Uterus (tissue), 4 donors: ENCODE data around the gene DMD. TPM values are rescaled to one million over a fixed set of nuclear protein-coding genes. Genes with fewer than 3 reads are reported as not detected.

Experiments used
- DNase-seq, 2 donors: peaks; one replicate each; pipeline ENCODE4 v3.0.0-alpha.2; 2019 to 2020
- H3K27ac ChIP-seq, 2 donors: fragments of 200-600 bp; sonication (generic); 1 replicate in 1 of 2; 2 replicates in 1 of 2; pipeline ENCODE4 v1.5.1; 2016 to 2018
- H3K27me3 ChIP-seq, 2 donors: fragments of 200-600 bp; sonication (generic); one replicate each; pipeline ENCODE4 v1.5.1; 2018 to 2019; ENCODE audit warnings: control low read depth in 1 of 2
- H3K36me3 ChIP-seq, 2 donors: fragments of 200-600 bp; sonication (generic); one replicate each; pipeline ENCODE4 v1.5.1; 2019; ENCODE audit warnings: control low read depth in 1 of 2
- H3K4me1 ChIP-seq, 2 donors: fragments of 200-600 bp; sonication (generic); one replicate each; pipeline ENCODE4 v1.5.1; 2018 to 2019; ENCODE audit warnings: control low read depth in 1 of 2
- H3K4me3 ChIP-seq, 2 donors: fragments of 200-600 bp; sonication (generic); 1 replicate in 1 of 2; 2 replicates in 1 of 2; pipeline ENCODE4 v1.5.1; 2018 to 2019; ENCODE audit warnings: mild to moderate bottlenecking in 1 of 2
- H3K9me3 ChIP-seq, 2 donors: fragments of 200-600 bp; sonication (generic); one replicate each; pipeline ENCODE4 v1.5.1; 2019; ENCODE audit warnings: control low read depth in 1 of 2
- CTCF ChIP-seq, 4 experiments: fragments of 200-600 bp in 2 of 4; fragments of 450-650 bp in 2 of 4; sonication (generic) in 2 of 4; IDR thresholded peaks; one replicate each; pipeline ENCODE4 v1.5.1; 2016 to 2019; ENCODE audit warnings: antibody characterized with exemption in 4 of 4, mild to moderate bottlenecking in 2 of 4, moderate library complexity in 1 of 4
- POLR2A ChIP-seq, 2 donors: fragments of 450-650 bp; IDR thresholded peaks; one replicate each; pipeline ENCODE4 v1.6.1; 2016; ENCODE audit warnings: antibody characterized with exemption in 2 of 2, mild to moderate bottlenecking in 1 of 2, moderate library complexity in 1 of 2
- intact Hi-C: fragments of 100-400 bp; cut with DNase I; formaldehyde crosslinking; loops from one replicate; pipeline ENCODE4 v1.15.1; 2023; ENCODE audit warnings: low total_unique reads
- total RNA-seq, 4 donors: library from RNA; depleted of rRNA in 3 of 4; stranded (reverse); fragments of >200 nt in 3 of 4; gene quantifications; one replicate each; pipeline versions ENCODE4 v1.1.0 to v1.2.4, GENCODE V29; 2014 to 2023
- donor health status: DM: yes; HTN: yes; CAD: no.

Gene DMD
- total RNA-seq, 4 donors from 2014 or later, result 73.8 to 147 (median 97.8) TPM

GRCh38 chrX:31854716-31855115, 1356.6 kb downstream of the DMD start:
- DNase-seq, result no peak
- H3K27me3 ChIP-seq, result no peaks in the 10 kb centered on the region
- H3K36me3 ChIP-seq, result no peaks in the 10 kb centered on the region
- no peak overlapping the region for H3K27ac ChIP-seq
- no peaks in the 10 kb centered on the region for H3K4me1 ChIP-seq
- intact Hi-C loops, result no loop called here
- no peaks in the 10 kb centered on the region for H3K9me3 ChIP-seq
- TF ChIP-seq CTCF (IDR thresholded peaks at IDR 0.05) (no peak), POLR2A (IDR thresholded peaks at IDR 0.05) (no peak)
- H3K4me3 ChIP-seq, result no peak overlapping the region

GRCh38 chrX:31851761-31852160, 1359.6 kb downstream of the DMD start:
- H3K4me3 ChIP-seq, result no peak overlapping the region
- no peaks in the 10 kb centered on the region for H3K36me3 ChIP-seq
- no peak overlapping the region for H3K27ac ChIP-seq
- H3K4me1 ChIP-seq, result no peaks in the 10 kb centered on the region
- no peak for DNase-seq
- H3K27me3 ChIP-seq, result no peaks in the 10 kb centered on the region
- intact Hi-C loops, result no loop called here
- no peak for TF ChIP-seq CTCF (IDR thresholded peaks at IDR 0.05)
- TF ChIP-seq POLR2A (IDR thresholded peaks at IDR 0.05), result no peak
- H3K9me3 ChIP-seq, result no peaks in the 10 kb centered on the region

- Histone ChIP-seq H3K27ac (no peak overlapping the region), H3K36me3 (no peaks in the 10 kb centered on the region), H3K9me3 (no peaks in the 10 kb centered on the region), H3K4me3 (no peak overlapping the region), H3K27me3 (no peaks in the 10 kb centered on the region), H3K4me1 (no peaks in the 10 kb centered on the region)
- intact Hi-C loops, result no loop called here
- no peak for DNase-seq
- no peak for TF ChIP-seq CTCF (IDR thresholded peaks at IDR 0.05)
- no peak for TF ChIP-seq POLR2A (IDR thresholded peaks at IDR 0.05)
These were observed 1363.6 kb downstream of the DMD start for GRCh38 chrX:31847773-31848172.

DNA sequence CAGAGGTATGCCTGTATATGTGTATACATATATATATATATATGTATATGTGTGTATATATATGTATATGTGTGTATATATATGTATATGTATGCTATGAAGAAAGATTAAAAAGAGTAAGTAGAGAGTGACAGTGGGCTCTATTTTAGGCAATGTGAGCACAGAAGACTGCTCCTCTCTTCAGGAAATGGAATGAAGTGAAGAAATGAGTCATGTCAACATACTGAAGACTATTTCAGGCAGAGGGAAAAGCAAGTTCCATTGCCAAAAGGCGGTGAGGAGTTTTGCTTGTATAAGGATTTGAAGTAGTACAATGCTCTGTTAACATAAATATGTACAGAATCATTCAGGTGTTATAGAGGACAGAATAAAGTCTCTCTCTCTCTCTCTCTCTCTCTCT, 1366.3 kb downstream of the DMD start:
- intact Hi-C loops, result no loop called here
- Histone ChIP-seq H3K27me3 (no peaks in the 10 kb centered on the region), H3K27ac (no peak overlapping the region), H3K36me3 (no peaks in the 10 kb centered on the region), H3K9me3 (no peaks in the 10 kb centered on the region), H3K4me1 (no peaks in the 10 kb centered on the region), H3K4me3 (no peak overlapping the region)
- TF ChIP-seq CTCF (IDR thresholded peaks at IDR 0.05), result no peak
- TF ChIP-seq POLR2A (IDR thresholded peaks at IDR 0.05), result no peak
- no peak for DNase-seq

DNA sequence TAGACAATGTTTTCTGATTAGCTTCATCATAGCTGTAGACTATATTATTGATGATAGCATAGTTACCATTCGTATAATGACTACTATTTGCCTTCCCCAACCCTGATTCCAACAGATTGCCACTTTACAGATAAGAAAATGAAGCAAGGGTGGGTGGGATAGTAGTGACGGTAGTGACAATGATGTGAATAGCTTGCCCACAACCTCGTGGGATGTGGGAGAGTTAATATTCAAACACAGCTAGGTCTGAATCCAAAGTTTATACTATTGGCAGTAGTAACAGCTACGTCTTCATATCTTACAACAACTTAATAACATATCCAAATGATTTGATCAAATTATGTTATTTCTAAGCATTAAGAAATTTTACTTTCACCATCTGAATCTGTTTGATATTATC, 1372.7 kb downstream of the DMD start:
- DNase-seq, result no peak
- TF ChIP-seq CTCF (IDR thresholded peaks at IDR 0.05) (no peak), POLR2A (IDR thresholded peaks at IDR 0.05) (no peak)
- intact Hi-C loops, result no loop called here

More for the DNA sequence above, 1372.7 kb downstream of the DMD start:
- no peaks in the 10 kb centered on the region for H3K27me3 ChIP-seq
- H3K9me3 ChIP-seq, result no peaks in the 10 kb centered on the region
- H3K36me3 ChIP-seq, result no peaks in the 10 kb centered on the region
- no peak overlapping the region for H3K27ac ChIP-seq
- no peaks in the 10 kb centered on the region for H3K4me1 ChIP-seq
- no peak overlapping the region for H3K4me3 ChIP-seq
